Measurements from ENCODE around the gene NRBP1. TPM values are rescaled to one million over a fixed set of nuclear protein-coding genes. Genes with fewer than 3 reads are reported as not detected.

Gene NRBP1
- total RNA-seq, result 78.9 and 82.3 TPM in 2 replicates

- ATAC-seq (ENCODE audit: low read depth) (peak; percentile 90), DNase-seq (peak; percentile 95)
- intact Hi-C loops (cut with micrococcal nuclease), result loop anchor here (1.0 to 5.0 kb wide), 9 partner anchors 14 to 964 kb away; partner anchors contain the start of genes EIF2B4, FOSL2, GTF3C2 and IFT172
- CTCF ChIA-PET, result interaction anchor here (1.2 to 3.5 kb wide), 2 partner anchors 18 to 255 kb away, joined by 4 to 15 read pairs; partner anchors contain the start of gene PPM1G
- peak within 1 kb of the TSS; percentile 98 for H3K27ac Mint-ChIP-seq
- peak within 1 kb of the TSS; percentile 98 for H3K4me3 Mint-ChIP-seq
- H3K36me3 Mint-ChIP-seq (ENCODE audit: low read depth), result peaks cover 19% of the 10 kb centered on the region
- peaks cover 50% of the 10 kb centered on the region for H3K4me1 Mint-ChIP-seq
- POLR2A ChIA-PET, result interaction anchor here (0.5 to 4.2 kb wide), 16 partner anchors 11 to 1550 kb away, joined by 3 to 54 read pairs (median 5); partner anchors contain the start of genes ASXL2, ATRAID, GTF3C2 and MPV17
- H3K27me3 Mint-ChIP-seq, result no peaks in the 10 kb centered on the region
- TF ChIP-seq CTCF (IDR thresholded peaks at IDR 0.05), result no peak
- H3K9me3 Mint-ChIP-seq, result no peaks in the 10 kb centered on the region
These were observed at the start of gene NRBP1 for GRCh38 chr2:27428213-27428977. Gene NRBP1, plus strand, starts transcription at chr2:27428631. Its CDS starts 4,643 bp downstream, at chr2:27433274.

- Mint-ChIP-seq H3K4me3 (peak overlapping the region; percentile 87), H3K4me1 (peaks cover 27% of the 10 kb centered on the region), H3K36me3 (ENCODE audit: low read depth) (peaks cover 80% of the 10 kb centered on the region), H3K27ac (peak overlapping the region; percentile 41), H3K27me3 (no peaks in the 10 kb centered on the region), H3K9me3 (no peaks in the 10 kb centered on the region)
- TF ChIP-seq CTCF (IDR thresholded peaks at IDR 0.05), result no peak
- ChIA-PET CTCF (interaction anchor here (1.3 kb wide), 1 partner anchor 9 kb away, joined by 6 read pairs; the partner anchor contains the start of gene EIF2B4), POLR2A (interaction anchor here (2.4 to 4.9 kb wide), 3 partner anchors 8 to 30 kb away, joined by 19 to 96 read pairs (median 38); partner anchors contain the start of genes EIF2B4, GTF3C2, PPM1G and SNX17)
- ATAC-seq (ENCODE audit: low read depth), result no peak
- intact Hi-C loops (cut with micrococcal nuclease), result no loop called here
- no peak for DNase-seq
These were observed 49.6 kb upstream of the NRBP1 start for GRCh38 chr2:27378809-27379290.

GRCh38 chr2:27379383-27379835 lies 49.0 kb upstream of the NRBP1 start:
- ATAC-seq (ENCODE audit: low read depth) (no peak), DNase-seq (no peak)
- H3K9me3 Mint-ChIP-seq, result no peaks in the 10 kb centered on the region
- peak overlapping the region; percentile 86 for H3K27ac Mint-ChIP-seq
- ChIA-PET POLR2A (interaction anchor here (0.6 to 4.9 kb wide), 5 partner anchors 9 to 50 kb away, joined by 3 to 96 read pairs (median 25); partner anchors contain the start of genes EIF2B4, GTF3C2, NRBP1 and PPM1G), CTCF (interaction anchor here (0.8 to 1.3 kb wide), 2 partner anchors 9 to 10 kb away, joined by 3 to 6 read pairs; partner anchors contain the start of genes EIF2B4 and SNX17)
- no peaks in the 10 kb centered on the region for H3K27me3 Mint-ChIP-seq
- intact Hi-C loops (cut with micrococcal nuclease), result no loop called here
- no peak for TF ChIP-seq CTCF (IDR thresholded peaks at IDR 0.05)
- H3K36me3 Mint-ChIP-seq (ENCODE audit: low read depth), result peaks cover 80% of the 10 kb centered on the region
- H3K4me1 Mint-ChIP-seq, result peaks cover 29% of the 10 kb centered on the region
- H3K4me3 Mint-ChIP-seq, result peak overlapping the region; percentile 87

GRCh38 chr2:27379836-27380625 lies 48.4 kb upstream of the NRBP1 start:
- POLR2A ChIA-PET, result interaction anchor here (0.5 to 4.9 kb wide), 12 partner anchors 9 to 248 kb away, joined by 3 to 96 read pairs (median 4); partner anchors contain the start of genes ATRAID, CCDC121, EIF2B4 and GPN1
- H3K4me3 Mint-ChIP-seq, result peak overlapping the region; percentile 87
- DNase-seq (peak; percentile 20), ATAC-seq (ENCODE audit: low read depth) (no peak)
- peak overlapping the region; percentile 86 for H3K27ac Mint-ChIP-seq
- peaks cover 29% of the 10 kb centered on the region for H3K4me1 Mint-ChIP-seq
- CTCF ChIA-PET, result interaction anchor here (0.8 to 1.3 kb wide), 3 partner anchors 8 to 10 kb away, joined by 3 to 6 read pairs (median 5); partner anchors contain the start of genes EIF2B4 and SNX17
- H3K27me3 Mint-ChIP-seq, result no peaks in the 10 kb centered on the region
- no peaks in the 10 kb centered on the region for H3K9me3 Mint-ChIP-seq
- intact Hi-C loops (cut with micrococcal nuclease), result loop anchor here (1.0 to 2.0 kb wide), 5 partner anchors 10 to 57 kb away; partner anchors contain the start of genes EIF2B4, GTF3C2, MPV17 and NRBP1
- peaks cover 80% of the 10 kb centered on the region for H3K36me3 Mint-ChIP-seq (ENCODE audit: low read depth)
- TF ChIP-seq CTCF (IDR thresholded peaks at IDR 0.05), result no peak

Data from activated B cell treated with CpG ODN at 0.5 μM for 24 hours (primary cell).